ENCODE measurements around the gene FAM210A.

Gene FAM210A

DNA sequence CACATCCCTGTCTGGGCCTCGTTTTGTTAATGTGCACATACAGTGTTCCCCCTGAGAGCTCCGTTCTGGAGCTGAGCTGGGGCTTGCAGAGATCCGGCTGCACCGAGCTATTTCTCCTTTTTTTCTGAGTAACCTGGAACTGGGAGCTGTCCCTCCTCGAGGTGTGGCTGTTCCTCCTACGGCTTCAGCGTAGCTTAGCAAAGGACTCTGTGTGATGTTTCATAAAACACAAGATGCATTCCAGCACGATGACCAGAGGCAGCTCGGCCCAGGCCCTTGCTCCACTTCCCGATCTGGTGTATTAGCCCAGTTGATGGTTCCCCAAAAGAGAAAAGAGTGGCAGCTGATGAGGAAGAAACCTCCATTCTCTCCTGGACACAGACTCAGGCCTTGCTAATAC lies 103.0 kb downstream of the FAM210A start:
- no peaks in the 10 kb centered on the region for H3K36me3 ChIP-seq
- H3K27me3 ChIP-seq (ENCODE audit: insufficient read depth, low read depth, severe bottlenecking), result no peaks in the 10 kb centered on the region
- no peak for DNase-seq
- H3K27ac ChIP-seq, result no peak overlapping the region
- TF ChIP-seq, protein P1, sequence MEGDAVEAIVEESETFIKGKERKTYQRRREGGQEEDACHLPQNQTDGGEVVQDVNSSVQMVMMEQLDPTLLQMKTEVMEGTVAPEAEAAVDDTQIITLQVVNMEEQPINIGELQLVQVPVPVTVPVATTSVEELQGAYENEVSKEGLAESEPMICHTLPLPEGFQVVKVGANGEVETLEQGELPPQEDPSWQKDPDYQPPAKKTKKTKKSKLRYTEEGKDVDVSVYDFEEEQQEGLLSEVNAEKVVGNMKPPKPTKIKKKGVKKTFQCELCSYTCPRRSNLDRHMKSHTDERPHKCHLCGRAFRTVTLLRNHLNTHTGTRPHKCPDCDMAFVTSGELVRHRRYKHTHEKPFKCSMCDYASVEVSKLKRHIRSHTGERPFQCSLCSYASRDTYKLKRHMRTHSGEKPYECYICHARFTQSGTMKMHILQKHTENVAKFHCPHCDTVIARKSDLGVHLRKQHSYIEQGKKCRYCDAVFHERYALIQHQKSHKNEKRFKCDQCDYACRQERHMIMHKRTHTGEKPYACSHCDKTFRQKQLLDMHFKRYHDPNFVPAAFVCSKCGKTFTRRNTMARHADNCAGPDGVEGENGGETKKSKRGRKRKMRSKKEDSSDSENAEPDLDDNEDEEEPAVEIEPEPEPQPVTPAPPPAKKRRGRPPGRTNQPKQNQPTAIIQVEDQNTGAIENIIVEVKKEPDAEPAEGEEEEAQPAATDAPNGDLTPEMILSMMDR (IDR thresholded peaks at IDR 0.05; ENCODE audit: low read depth, low read length), result no peak
- H3K9me3 ChIP-seq (ENCODE audit: severe bottlenecking), result no peaks in the 10 kb centered on the region
- H3K4me3 ChIP-seq (ENCODE audit: low read depth, low read length), result no peak overlapping the region

DNA sequence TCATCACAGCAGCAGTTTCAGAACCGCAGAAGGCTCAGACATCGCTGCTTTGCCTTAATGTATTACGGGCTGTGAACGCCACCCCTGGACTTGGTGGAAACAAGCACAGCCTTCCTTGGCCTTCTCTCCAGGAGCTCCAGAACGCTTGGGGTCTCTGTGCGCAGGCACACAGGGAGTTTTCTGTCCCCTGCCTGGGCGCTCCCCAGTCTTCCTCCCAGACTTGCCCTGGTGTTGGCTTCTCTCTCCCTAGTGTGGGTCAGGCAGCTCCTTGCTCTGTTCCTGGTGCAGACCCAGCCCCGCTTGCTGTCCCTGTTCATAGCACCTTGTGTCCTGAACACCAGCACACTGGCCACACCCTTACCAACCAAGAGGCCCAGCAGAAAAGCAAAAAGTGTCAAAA lies 103.6 kb downstream of the FAM210A start:
- no peak for DNase-seq
- TF ChIP-seq, protein P1 (IDR thresholded peaks at IDR 0.05; ENCODE audit: low read depth, low read length), result no peak
- Histone ChIP-seq H3K9me3 (ENCODE audit: severe bottlenecking) (no peaks in the 10 kb centered on the region), H3K27ac (no peak overlapping the region), H3K4me3 (ENCODE audit: low read depth, low read length) (no peak overlapping the region), H3K27me3 (ENCODE audit: insufficient read depth, low read depth, severe bottlenecking) (no peaks in the 10 kb centered on the region), H3K36me3 (no peaks in the 10 kb centered on the region)

DNA sequence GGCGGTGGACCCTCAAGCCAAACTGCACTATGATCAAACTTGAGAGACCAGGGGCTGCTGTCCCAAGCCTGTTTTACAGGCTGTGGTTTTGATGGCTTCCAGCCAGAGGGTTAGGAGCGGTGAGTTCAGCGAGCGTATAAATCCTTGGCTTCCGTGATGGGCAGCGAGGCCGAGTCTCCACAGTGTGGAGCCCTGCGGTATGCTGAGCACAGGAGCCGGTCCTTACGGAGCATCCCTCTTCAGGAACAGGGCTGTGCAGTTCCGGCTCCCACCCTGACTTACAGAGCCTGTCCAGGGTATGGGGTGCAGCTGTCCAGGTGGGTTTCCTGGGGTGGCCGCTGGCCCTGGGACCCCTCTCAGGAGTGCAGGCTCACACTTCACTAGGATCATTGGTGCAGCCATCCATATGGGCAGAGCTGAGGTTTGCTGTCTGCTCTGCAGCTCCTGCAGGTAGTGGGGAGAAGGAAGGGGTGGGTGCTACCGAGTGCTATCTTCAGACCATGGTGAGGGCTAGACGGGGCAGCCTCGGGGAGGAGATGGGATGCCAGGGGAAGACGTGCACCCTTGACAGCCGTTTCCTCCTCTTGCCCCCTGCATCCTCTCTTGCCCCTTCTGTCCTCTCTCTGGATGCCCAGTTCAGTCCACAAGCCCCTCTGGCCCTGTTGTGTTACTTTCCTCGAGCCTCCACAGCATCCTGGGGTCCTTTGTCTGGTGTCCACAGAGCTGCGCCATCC lies 104.3 kb downstream of the FAM210A start:
- Histone ChIP-seq H3K36me3 (no peaks in the 10 kb centered on the region), H3K9me3 (ENCODE audit: severe bottlenecking) (no peaks in the 10 kb centered on the region), H3K4me3 (ENCODE audit: low read depth, low read length) (no peak overlapping the region), H3K27ac (no peak overlapping the region), H3K27me3 (ENCODE audit: insufficient read depth, low read depth, severe bottlenecking) (no peaks in the 10 kb centered on the region)
- no peak for DNase-seq
- TF ChIP-seq, protein P1 (IDR thresholded peaks at IDR 0.05; ENCODE audit: low read depth, low read length), result no peak

DNA sequence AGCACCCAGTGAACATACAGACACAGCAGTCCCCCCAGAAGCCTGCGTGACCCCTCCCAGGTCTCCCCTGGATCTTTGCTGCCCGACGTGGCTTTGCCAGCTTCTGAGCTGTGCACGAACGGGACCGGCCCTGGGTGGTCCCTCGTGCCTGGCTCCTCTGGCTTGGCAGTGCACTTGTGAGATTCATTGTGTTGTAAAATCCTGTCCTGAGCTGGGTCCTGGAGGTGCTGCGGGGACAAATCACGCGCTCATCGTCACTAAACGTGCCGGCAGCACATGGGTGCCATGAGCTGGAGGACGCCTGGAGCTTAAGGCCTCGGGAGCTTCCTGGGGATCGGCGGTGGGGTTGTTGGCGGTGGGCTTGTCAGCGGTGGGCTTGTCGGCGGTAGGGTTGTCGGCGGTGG lies 104.9 kb downstream of the FAM210A start:
- no peak overlapping the region for H3K4me3 ChIP-seq (ENCODE audit: low read depth, low read length)

DNA sequence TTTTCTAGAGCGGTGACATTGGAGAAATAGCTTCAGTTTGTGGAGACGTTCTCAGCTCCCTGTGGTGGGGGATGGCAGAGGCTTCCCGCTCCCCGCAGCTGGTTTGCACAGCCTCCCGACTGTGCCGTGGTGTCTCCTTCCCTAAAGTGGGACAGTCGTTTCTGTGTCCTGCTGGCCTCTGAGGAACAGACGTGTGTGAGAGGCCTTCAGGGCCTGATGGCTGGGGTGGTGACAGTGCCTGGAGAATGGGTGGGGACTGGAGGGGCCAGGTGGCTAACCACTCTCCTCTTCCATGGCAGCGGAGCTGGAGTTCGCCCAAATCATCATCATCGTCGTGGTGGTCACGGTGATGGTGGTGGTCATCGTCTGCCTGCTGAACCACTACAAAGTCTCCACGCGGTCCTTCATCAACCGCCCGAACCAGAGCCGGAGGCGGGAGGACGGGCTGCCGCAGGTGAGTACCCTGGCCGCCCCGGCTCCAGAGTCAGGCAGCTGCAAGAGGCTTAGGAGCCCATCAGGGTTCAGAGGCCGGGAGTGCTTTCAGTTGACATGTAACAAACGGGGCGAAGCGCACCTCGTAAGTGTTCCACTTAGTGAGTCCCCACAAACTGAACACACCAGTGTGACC lies 105.4 kb downstream of the FAM210A start:
- Histone ChIP-seq H3K27ac (no peak overlapping the region), H3K36me3 (no peaks in the 10 kb centered on the region), H3K4me3 (ENCODE audit: low read depth, low read length) (no peak overlapping the region), H3K9me3 (ENCODE audit: severe bottlenecking) (no peaks in the 10 kb centered on the region), H3K27me3 (ENCODE audit: insufficient read depth, low read depth, severe bottlenecking) (no peaks in the 10 kb centered on the region)
- TF ChIP-seq, protein P1 (IDR thresholded peaks at IDR 0.05; ENCODE audit: low read depth, low read length), result no peak
- DNase-seq, result no peak

More for the DNA sequence above, 104.9 kb downstream of the FAM210A start:
- TF ChIP-seq, protein P1 (IDR thresholded peaks at IDR 0.05; ENCODE audit: low read depth, low read length), result no peak
- no peaks in the 10 kb centered on the region for H3K9me3 ChIP-seq (ENCODE audit: severe bottlenecking)
- no peaks in the 10 kb centered on the region for H3K27me3 ChIP-seq (ENCODE audit: insufficient read depth, low read depth, severe bottlenecking)
- H3K27ac ChIP-seq, result no peak overlapping the region
- no peaks in the 10 kb centered on the region for H3K36me3 ChIP-seq
- DNase-seq, result no peak

Data from WERI-Rb-1 (cell line).